Measurements from ENCODE around the gene VSIG2. TPM values are rescaled to one million over a fixed set of nuclear protein-coding genes. Genes with fewer than 3 reads are reported as not detected.

Gene VSIG2
- total and polyA plus RNA-seq, 10 of the 15 experiments (the other 5 are each of a cell fraction or from before 2014, with no cell fraction given) = 0.13 to 0.31 (median 0.15) TPM; not detected in 5

DNA sequence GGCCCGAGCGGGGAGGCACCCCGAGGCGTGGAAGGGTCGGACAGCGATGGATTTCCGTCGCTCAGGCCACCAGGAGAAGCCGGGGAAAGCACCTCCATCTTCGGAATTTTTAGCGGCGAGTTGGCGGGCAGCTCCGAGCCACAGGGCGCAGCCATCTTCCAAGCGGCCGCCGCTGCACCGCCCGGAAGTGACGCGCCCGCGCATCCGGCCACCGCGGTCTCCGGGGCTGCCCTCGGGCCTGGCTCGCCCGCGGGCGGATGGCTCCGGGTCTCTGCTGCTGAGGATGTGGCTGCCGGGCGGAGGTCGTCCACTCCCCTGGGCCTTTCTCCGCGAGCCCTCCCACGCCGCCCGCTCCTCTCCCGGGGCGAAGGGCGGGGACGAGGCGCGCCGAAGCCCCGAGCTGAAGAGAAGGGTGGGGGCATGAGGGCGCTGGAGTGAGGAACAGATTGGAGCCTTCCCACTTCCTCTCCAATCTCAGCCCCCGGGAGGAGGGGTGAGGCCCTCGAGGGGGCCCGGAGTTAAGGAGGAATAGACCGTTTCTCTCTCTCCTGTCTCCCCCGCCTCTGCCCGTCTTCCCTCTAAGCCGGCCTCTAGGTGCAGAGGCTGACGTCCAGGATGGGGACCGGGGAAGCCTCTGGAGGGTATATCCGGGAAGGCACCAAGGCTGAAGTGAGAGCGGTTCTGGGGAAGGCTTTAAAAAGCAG, 48.3 kb upstream of the VSIG2 start, which contains the start of gene MSANTD2:
MSANTD2 (minus strand) TSS at position 181 of the 704 bp plus-strand sequence; CDS start at position 155, 26 bp downstream.
- Histone ChIP-seq H3K4me3 (peak within 1 kb of the TSS; percentile 84), H3K27me3 (replicated peaks in 1 of 2; ENCODE audit: control insufficient read depth in 2 of 2, insufficient read depth in 2 of 2, low read length in 1 of 2) (peaks cover 0 to 1% of the 10 kb centered on the region in 2 experiments; a peak in 1 of 4 replicates), H3K79me2 (ENCODE audit: control insufficient read depth, insufficient read depth, low read length) (peaks cover 51% of the 10 kb centered on the region), H4K20me1 (ENCODE audit: control insufficient read depth, insufficient read depth) (no peaks in the 10 kb centered on the region), H2AFZ (ENCODE audit: control insufficient read depth, low read depth, low read length) (peak within 1 kb of the TSS; percentile 76), H3K9me3 (replicated peaks; ENCODE audit: control insufficient read depth, insufficient read depth, low read length) (no peaks in the 10 kb centered on the region), H3K4me1 (ENCODE audit: control insufficient read depth, insufficient read depth, low read length) (peaks cover 9% of the 10 kb centered on the region), H3K4me2 (ENCODE audit: control insufficient read depth, insufficient read depth) (peak within 1 kb of the TSS; percentile 97), H3K9ac (ENCODE audit: control insufficient read depth, insufficient read depth, low read length) (peak within 1 kb of the TSS; percentile 81), H3K36me3 (ENCODE audit: control insufficient read depth in 2 of 2, insufficient read depth in 2 of 2, low read length in 1 of 2) (no peaks in the 10 kb centered on the region), H3K27ac (ENCODE audit: control insufficient read depth, insufficient read depth) (peak within 1 kb of the TSS; percentile 94)
- intact Hi-C loops (cut with micrococcal nuclease; ENCODE audit: unreplicated experiment) = loop anchor here (2.0 kb wide), 1 partner anchor 36 kb away; no protein-coding TSS in a partner anchor
- ChIA-PET POLR2A (interaction anchor here (0.9 to 1.4 kb wide), 3 partner anchors 42 to 178 kb away, joined by 3 read pairs; partner anchors contain the start of gene TBRG1), RAD21 (ENCODE audit: unreplicated experiment) (interaction anchor here (0.5 to 3.0 kb wide), 6 partner anchors 34 to 1943 kb away, joined by 3 to 11 read pairs (median 4); partner anchors contain the start of genes SIAE and SPA17), CTCF (interaction anchor here (0.6 to 11.5 kb wide), 11 partner anchors 8 to 178 kb away, joined by 3 to 272 read pairs (median 6); partner anchors contain the start of genes ESAM and TBRG1), SMC1A (ENCODE audit: uncharacterized antibody, unreplicated experiment) (interaction anchor here (0.6 to 2.5 kb wide), 9 partner anchors 9 to 1086 kb away, joined by 3 to 11 read pairs (median 4); no protein-coding TSS in a partner anchor)
- peak; percentile 95 for ATAC-seq
- TSS peak; percentile 87 for BruUV-seq (replicated peaks)
- no peak for FAIRE-seq
- no peak for DNase-seq (ENCODE audit: low read depth, low spot score)
- under 1% methylated on average over 55 of the region's 62 CpGs for WGBS (ENCODE audit: insufficient coverage, insufficient replicate concordance, low lambda C conversion rate, missing lambda C conversion rate)
- in situ Hi-C loops (cut with MboI) = no loop called here
- TF ChIP-seq NR2F1 (conservative IDR thresholded peaks at IDR 0.05) (peak; percentile 79), ASH2L (IDR thresholded peaks at IDR 0.05; ENCODE audit: borderline replicate concordance, low read depth) (peak; percentile 98), FOXM1 (IDR thresholded peaks at IDR 0.05; ENCODE audit: low read depth, low read length) (no peak), CREB1 (IDR thresholded peaks at IDR 0.05; ENCODE audit: low read depth) (peak; percentile 84; the same call in 1 of the 2 replicates), SPI1 (IDR thresholded peaks at IDR 0.05; ENCODE audit: borderline replicate concordance, insufficient read depth, low read depth, low read length) (peak; percentile 83), HDAC6 (IDR thresholded peaks at IDR 0.05; ENCODE audit: unreplicated experiment) (no peak), POLR2A (IDR thresholded peaks at IDR 0.05; ENCODE audit: low read depth, low read length) (peak; percentile 98), KLF5 (IDR thresholded peaks at IDR 0.05; ENCODE audit: partially characterized antibody) (peak; percentile 47), BRCA1 (IDR thresholded peaks at IDR 0.05; ENCODE audit: low read depth, low read length) (no peak), RB1 (IDR thresholded peaks at IDR 0.05; ENCODE audit: borderline replicate concordance) (peak; percentile 86; the same call in 1 of the 2 replicates), DPF2 (IDR thresholded peaks at IDR 0.05) (peak; percentile 75), HCFC1 (IDR thresholded peaks at IDR 0.05; ENCODE audit: low read length) (peak; percentile 43; the same call in 1 of the 2 replicates), ZNF274 (IDR thresholded peaks at IDR 0.05; ENCODE audit: insufficient read depth, insufficient read length) (no peak), CREM (IDR thresholded peaks at IDR 0.05; ENCODE audit: low read depth) (peak; percentile 73), CHD2 (IDR thresholded peaks at IDR 0.05; ENCODE audit: borderline replicate concordance, low read depth, low read length) (peak; percentile 69), EGR1 (IDR thresholded peaks at IDR 0.05; ENCODE audit: borderline replicate concordance in 1 of 2, low read depth in 2 of 2, low read length in 2 of 2) (peak in 1 of 2 experiments; percentile 35; a peak in 1 of 3 replicates)
- TF ChIP-seq, protein P1, sequence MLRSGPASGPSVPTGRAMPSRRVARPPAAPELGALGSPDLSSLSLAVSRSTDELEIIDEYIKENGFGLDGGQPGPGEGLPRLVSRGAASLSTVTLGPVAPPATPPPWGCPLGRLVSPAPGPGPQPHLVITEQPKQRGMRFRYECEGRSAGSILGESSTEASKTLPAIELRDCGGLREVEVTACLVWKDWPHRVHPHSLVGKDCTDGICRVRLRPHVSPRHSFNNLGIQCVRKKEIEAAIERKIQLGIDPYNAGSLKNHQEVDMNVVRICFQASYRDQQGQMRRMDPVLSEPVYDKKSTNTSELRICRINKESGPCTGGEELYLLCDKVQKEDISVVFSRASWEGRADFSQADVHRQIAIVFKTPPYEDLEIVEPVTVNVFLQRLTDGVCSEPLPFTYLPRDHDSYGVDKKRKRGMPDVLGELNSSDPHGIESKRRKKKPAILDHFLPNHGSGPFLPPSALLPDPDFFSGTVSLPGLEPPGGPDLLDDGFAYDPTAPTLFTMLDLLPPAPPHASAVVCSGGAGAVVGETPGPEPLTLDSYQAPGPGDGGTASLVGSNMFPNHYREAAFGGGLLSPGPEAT (IDR thresholded peaks at IDR 0.05; ENCODE audit: low read depth) = peak; percentile 77
- TF ChIP-seq, protein P2, sequence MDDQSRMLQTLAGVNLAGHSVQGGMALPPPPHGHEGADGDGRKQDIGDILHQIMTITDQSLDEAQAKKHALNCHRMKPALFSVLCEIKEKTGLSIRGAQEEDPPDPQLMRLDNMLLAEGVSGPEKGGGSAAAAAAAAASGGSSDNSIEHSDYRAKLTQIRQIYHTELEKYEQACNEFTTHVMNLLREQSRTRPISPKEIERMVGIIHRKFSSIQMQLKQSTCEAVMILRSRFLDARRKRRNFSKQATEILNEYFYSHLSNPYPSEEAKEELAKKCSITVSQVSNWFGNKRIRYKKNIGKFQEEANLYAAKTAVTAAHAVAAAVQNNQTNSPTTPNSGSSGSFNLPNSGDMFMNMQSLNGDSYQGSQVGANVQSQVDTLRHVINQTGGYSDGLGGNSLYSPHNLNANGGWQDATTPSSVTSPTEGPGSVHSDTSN (IDR thresholded peaks at IDR 0.05; ENCODE audit: insufficient replicate concordance, low read depth, low read length) = peak; percentile 2
- TF ChIP-seq, protein P3, sequence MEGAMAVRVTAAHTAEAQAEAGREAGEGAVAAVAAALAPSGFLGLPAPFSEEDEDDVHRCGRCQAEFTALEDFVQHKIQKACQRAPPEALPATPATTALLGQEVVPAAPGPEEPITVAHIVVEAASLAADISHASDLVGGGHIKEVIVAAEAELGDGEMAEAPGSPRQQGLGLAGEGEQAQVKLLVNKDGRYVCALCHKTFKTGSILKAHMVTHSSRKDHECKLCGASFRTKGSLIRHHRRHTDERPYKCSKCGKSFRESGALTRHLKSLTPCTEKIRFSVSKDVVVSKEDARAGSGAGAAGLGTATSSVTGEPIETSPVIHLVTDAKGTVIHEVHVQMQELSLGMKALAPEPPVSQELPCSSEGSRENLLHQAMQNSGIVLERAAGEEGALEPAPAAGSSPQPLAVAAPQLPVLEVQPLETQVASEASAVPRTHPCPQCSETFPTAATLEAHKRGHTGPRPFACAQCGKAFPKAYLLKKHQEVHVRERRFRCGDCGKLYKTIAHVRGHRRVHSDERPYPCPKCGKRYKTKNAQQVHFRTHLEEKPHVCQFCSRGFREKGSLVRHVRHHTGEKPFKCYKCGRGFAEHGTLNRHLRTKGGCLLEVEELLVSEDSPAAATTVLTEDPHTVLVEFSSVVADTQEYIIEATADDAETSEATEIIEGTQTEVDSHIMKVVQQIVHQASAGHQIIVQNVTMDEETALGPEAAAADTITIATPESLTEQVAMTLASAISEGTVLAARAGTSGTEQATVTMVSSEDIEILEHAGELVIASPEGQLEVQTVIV (IDR thresholded peaks at IDR 0.05; ENCODE audit: borderline replicate concordance, partially characterized antibody) = no peak
